T1000 (cell line): ENCODE results near the gene ACOXL.

Source experiments
- DNase-seq: peaks from one replicate; lab custom pipeline; 2025; ENCODE audit warnings: mixed read lengths; lab: John Stamatoyannopoulos, UW

ACOXL gene

GRCh38 chr2:110876167-110876999 is 144.0 kb downstream of the ACOXL start:
- no peak for DNase-seq

- no peak for DNase-seq
Measured at GRCh38 chr2:110877031-110877827, 144.9 kb downstream of the ACOXL start.

DNA sequence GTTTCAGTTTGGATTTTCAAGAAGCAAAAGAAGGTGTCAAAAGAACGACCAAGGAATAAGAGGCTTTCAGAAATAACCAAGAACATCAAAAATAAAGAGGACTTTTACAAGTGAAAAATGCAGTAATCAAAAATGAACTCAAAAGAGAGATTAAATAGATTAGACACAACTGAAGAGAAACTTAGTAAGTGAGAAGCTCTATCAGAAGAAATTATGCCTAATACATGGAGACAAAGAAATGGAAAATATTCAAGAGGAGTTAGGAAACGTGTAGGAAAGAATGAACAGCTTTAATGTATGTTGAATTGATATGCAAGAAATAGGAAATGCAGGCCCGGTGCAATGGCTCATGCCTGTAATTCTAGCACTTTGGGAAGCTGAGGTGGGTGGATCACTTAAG is 145.8 kb downstream of the ACOXL start:
- no peak for DNase-seq

DNA sequence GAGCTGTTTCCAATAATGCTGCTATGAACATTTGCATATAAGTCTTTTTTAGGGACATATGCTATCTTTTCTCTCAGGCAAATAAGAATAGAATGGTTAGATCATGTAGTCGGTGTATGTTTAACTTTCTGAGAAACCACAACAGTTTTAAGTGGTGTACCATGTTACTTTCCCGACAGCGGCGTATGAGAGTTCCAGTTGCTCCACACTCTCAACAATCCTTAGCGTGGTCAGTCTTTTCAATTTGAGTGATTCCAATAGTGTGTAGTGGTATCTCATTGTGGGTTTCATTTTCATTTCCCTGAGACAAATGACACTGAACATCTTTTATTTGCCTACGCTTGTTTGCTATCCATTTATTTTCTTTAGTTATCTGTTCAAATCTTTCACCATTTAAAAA is 149.5 kb downstream of the ACOXL start:
- no peak for DNase-seq

DNA sequence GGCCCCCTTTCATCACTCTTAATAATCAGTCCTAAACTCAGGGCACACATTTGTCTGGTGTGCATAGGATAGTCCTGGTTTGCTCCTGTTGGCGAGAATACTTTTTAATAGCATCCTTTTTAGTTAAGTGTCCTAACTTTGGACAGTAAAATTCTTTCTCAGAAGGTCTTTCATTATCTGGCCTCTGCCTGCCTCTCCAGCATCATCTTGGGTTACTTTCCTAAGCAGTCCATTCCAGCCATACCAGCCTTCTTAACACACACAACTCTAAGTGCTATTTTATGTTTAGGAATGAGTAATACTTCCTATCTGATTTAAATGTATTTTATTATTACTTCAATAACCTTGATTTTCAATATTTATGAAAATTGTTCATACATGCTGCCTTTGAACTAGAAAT is 151.0 kb downstream of the ACOXL start:
- no peak for DNase-seq

DNA sequence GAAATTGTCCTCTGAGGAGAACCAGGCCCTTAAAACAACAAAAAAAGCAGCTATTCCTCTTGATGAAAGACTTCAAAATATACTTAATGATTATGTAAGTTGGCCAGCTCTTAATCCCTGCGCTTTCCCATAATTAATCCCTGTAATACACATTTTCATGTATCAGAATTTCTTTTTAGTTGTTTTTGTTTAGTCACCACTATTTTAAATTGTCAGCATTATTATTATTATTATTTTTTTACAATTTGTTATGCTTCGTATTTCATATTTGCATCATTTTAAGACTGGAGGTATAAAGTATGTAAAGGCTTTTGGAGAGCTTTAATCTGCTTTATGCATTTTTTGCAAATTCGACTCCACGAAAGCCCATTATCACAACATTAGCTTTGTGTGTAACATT is 152.9 kb downstream of the ACOXL start:
- DNase-seq: no peak

DNA sequence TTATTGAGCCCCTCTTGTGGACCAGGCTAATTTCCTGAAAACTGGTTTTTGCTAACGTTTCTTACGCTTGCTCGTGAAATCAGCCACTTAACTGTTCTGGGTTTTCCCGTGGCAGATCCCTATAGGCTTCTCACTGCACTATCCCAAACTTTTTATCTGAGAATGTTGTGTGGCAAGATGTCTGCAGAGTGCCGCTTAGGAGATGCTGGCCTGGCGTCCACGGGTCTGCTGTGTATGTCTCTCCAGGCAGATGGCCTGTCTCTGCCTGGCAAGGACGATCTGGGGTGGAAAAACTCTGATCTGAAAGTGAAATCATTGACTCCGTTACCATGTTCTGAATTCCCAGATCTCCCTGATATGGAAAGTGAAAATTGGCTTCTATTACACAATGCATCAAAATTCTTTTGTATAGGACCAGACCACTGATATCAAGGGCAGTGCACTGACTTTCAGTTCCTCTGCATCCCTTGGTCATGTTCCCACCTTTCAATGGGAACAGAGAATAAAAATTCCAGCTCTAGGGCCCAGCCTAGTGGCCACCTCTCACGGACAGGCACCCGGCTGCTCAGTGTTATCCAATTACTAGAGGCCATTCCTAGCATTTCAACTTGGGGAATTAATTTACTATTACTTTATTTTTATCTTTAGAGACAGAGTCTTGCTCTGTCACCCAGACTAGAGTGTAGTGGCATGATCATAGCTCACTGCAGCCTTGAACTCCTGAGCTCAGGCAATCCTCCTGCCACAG is 154.6 kb downstream of the ACOXL start:
- no peak for DNase-seq

- no peak for DNase-seq
Measured at GRCh38 chr2:110888411-110888810, 156.0 kb downstream of the ACOXL start.

- DNase-seq: no peak
Measured at GRCh38 chr2:110891626-110892025, 159.3 kb downstream of the ACOXL start.

- no peak for DNase-seq
Measured at GRCh38 chr2:110896226-110896625, 163.9 kb downstream of the ACOXL start.

DNA sequence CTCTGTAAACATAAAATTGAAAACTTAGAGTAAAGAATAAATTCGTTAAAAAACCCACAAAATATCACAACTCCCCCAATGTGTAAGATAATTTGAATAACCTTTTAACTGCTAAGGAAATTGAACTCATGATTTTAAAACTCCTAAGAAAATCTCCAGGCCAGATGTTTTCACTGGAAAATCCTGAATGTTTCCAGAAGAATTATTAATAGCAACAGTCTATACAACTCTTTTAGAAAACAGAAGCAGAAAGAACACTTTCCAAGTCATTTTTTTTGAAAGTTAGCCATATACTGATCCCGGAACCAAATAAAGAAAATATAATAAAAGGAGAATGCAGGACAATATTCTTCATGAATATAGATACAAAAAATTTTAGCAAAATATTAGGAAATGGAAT is 165.6 kb downstream of the ACOXL start:
- DNase-seq: no peak

GRCh38 chr2:110900191-110900590 is 167.8 kb downstream of the ACOXL start:
- DNase-seq: no peak

DNA sequence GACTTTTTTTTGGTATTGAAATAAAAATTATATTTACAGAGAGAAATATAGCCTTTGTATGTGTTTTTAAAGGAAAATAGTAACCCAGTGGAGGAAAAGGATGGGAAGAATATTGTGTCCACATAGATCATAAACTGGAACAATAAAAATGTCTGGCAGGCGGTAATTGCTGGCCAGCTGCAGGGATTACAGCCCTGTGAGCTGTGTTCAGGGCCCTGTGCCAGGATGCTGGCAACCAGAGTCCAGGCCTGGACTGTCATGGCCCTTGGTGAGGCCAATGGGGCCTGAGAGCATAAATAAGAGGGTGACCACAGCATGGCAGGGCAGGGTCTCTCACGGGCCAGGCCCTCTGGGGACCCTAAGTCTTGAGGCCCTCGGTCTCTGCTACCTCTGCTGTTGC is 171.2 kb downstream of the ACOXL start:
- no peak for DNase-seq

- DNase-seq: no peak
Measured at GRCh38 chr2:110904116-110904778, 171.9 kb downstream of the ACOXL start.

DNA sequence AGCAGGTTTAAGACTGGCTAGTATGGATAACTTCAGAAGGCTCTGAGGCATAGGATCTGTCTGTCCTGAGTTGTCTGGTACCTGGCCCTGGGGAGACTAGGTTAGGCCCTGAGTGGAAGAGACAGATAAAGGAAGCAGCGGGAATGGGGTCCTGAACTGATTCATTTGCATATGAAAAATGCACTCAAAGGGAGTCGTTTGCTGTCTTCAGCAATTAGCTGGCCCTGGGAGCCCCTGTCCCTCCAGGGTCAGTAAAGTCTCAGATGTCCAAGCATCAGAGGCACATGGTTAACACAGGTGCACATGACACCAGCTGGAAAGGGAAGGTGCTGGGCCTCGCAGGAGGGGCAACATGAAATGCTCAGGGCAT is 172.4 kb downstream of the ACOXL start:
- DNase-seq: no peak

GRCh38 chr2:110905217-110905616 is 172.8 kb downstream of the ACOXL start:
- no peak for DNase-seq

DNA sequence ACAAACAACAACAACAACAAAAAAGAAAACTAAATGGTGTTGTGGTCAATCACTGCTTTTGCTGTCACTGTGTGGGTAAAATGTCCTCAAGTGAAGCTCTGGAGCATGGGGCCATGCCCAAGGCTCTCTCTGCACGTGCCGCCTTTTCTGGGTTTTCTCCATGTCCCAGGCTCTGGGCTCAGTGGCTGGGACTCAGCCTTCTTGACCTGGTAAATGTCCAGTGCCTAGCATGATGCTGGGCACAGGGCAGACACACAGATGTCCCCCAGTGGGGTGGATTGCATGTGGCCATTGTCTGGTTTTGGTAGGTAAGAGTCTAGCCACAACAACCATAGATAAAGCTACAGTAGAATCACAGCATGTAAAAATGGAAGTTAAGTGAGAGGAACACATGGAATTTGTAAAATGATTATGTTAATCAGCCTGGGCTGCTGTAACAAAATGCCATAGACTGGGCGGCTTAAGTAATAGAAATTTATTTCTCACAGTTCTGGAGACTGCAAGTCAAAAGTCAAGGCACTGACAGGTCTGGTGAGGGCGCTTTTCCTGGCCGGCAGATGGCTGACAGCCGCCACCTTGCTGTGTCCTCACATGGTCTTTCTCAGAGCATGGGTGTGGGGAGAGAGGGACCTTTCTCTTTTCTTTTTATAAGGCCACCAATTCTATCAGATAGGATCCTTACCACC is 174.4 kb downstream of the ACOXL start:
- no peak for DNase-seq

DNA sequence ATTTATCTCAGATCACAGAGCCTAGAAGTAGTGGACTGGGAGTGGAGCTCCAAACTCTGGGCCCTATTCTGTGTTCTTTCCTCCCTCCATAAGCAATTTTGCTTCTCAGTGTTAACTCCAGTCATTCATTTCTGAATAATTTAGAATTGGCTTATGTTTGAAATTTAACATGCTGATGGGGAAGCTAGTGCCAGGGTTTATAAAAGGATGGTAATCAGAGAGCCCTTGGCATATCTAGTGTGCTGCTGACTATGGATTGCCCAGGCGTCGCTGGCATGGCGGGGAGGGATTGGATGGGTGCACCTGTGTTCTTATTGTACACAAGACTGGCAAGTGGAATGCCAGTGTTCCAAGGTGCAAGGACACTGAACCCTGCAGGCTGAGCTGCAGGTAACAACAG is 177.1 kb downstream of the ACOXL start:
- no peak for DNase-seq

DNA sequence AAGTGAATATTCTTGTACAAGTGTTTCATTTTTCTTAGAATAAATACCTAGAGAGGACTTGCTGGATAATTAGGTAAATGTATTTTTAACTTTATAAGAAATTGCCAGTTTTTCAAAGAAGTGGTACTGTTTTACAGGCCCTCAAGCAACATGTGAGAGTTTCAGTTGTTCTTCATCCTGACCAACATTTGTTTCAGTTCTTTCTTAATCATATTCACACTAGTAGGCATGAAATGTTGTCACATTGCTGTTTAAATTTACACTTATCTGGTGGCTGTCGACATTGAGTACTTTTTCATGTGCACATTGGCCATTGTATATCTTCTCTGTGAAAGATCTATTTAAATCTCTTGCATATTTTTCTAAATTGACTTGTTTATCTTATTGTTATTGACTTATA is 178.1 kb downstream of the ACOXL start:
- no peak for DNase-seq

- no peak for DNase-seq
Measured at GRCh38 chr2:110919738-110920137, 187.4 kb downstream of the ACOXL start.

GRCh38 chr2:110925479-110925878 is 193.1 kb downstream of the ACOXL start:
- no peak for DNase-seq

DNA sequence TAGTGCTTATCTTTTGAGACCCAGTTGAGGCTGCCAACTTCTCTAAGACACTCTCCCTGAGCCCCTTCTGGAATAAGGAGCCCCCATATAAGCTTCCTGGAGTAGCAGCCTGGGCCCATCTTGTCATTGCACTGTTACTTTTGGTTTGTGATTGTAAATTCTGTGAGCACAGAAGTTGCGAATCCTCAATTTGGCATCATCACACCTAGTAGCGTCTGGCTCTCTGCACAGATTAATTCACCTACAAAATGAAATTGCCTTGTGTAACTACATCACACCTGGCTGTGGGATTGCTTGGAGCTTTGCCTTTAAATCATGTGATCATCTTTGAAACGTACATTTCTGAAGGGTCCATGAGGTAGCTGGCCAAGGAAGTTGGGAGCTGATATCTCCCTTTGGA is 195.2 kb downstream of the ACOXL start:
- no peak for DNase-seq
